Activated naive CD4-positive, alpha-beta T cell treated with anti-CD3 and anti-CD28 coated beads for 36 hours (primary cell): ENCODE results near the gene ENOX2. TPM values are rescaled to one million over a fixed set of nuclear protein-coding genes. Genes with fewer than 3 reads are reported as not detected.
"Not testable (repeated sequence)": the region's sequence is repeated elsewhere in the genome, so short reads cannot be mapped to it uniquely, and the experiment has no call there.

Experiments used
- CTCF ChIA-PET: fragments of 350-600 bp; sonication (Branson Sonifier 250); formaldehyde crosslinking; loops from one replicate; lab custom pipeline; 2021; ENCODE audit warnings: antibody characterized with exemption; lab: Charles Lee
- DNase-seq: peaks from one replicate; pipeline ENCODE4 v3.0.0-alpha.2; 2020
- H3K27ac Mint-ChIP-seq: one replicate; pipeline ENCODE4 v1.8.0; 2021; ENCODE audit warnings: mild to moderate bottlenecking, mixed read lengths
- H3K27me3 Mint-ChIP-seq: one replicate; pipeline ENCODE4 v1.8.0; 2021; ENCODE audit warnings: low read depth, mixed read lengths
- H3K36me3 Mint-ChIP-seq: one replicate; pipeline ENCODE4 v1.8.0; 2021; ENCODE audit warnings: low read depth, mixed read lengths
- H3K4me1 Mint-ChIP-seq: one replicate; pipeline ENCODE4 v1.8.0; 2021; ENCODE audit warnings: low read depth, mixed read lengths
- H3K4me3 Mint-ChIP-seq: one replicate; pipeline ENCODE4 v1.8.0; 2021; ENCODE audit warnings: mild to moderate bottlenecking, moderate library complexity, mixed read lengths
- H3K9me3 Mint-ChIP-seq: one replicate; pipeline ENCODE4 v1.8.0; 2021; ENCODE audit warnings: mixed read lengths
- intact Hi-C: fragments of 100-400 bp; cut with micrococcal nuclease; formaldehyde crosslinking; loops from one replicate; pipeline ENCODE4 v1.15.1; 2023
- total RNA-seq, 2 experiments: library from RNA; stranded (reverse); gene quantifications; one replicate each; pipeline ENCODE4 v1.2.3, GENCODE V29; 2021

Gene ENOX2
- total RNA-seq, result 1 to 10 TPM; 8.7 to 9.7 TPM

GRCh38 chrX:130902783-130903613 lies at the start of gene ENOX2:
TSS of gene ENOX2 (minus strand) at chrX:130903209. CDS start at chrX:130703216, 199,993 bp downstream.
- peaks cover 9% of the 10 kb centered on the region for H3K4me1 Mint-ChIP-seq
- peaks cover 5% of the 10 kb centered on the region for H3K36me3 Mint-ChIP-seq
- no peak within 1 kb of the TSS for H3K4me3 Mint-ChIP-seq
- no peaks in the 10 kb centered on the region for H3K9me3 Mint-ChIP-seq
- no peaks in the 10 kb centered on the region for H3K27me3 Mint-ChIP-seq
- intact Hi-C loops, result loop anchor here (1.0 to 10.0 kb wide), 9 partner anchors 46 to 918 kb away; partner anchors contain the start of genes BCORL1, RAB33A, RBMX2 and SLC25A14
- peak; percentile 84 for DNase-seq
- no peak within 1 kb of the TSS for H3K27ac Mint-ChIP-seq
- CTCF ChIA-PET, result interaction anchor here (1.8 kb wide), 1 partner anchor 14 kb away, joined by 5 read pairs; no protein-coding TSS in a partner anchor

- CTCF ChIA-PET, result no interaction called here
- intact Hi-C loops, result no loop called here
- no peak overlapping the region for H3K27ac Mint-ChIP-seq
Observed at GRCh38 chrX:130952266-130953043, 49.4 kb upstream of the ENOX2 start.

GRCh38 chrX:130944230-130944629 lies 41.2 kb upstream of the ENOX2 start:
- CTCF ChIA-PET, result interaction anchor here (0.6 to 1.5 kb wide), 2 partner anchors 254 to 369 kb away, joined by 3 to 5 read pairs; no protein-coding TSS in a partner anchor
- Mint-ChIP-seq H3K4me1 (no peaks in the 10 kb centered on the region), H3K27ac (no peak overlapping the region), H3K9me3 (peaks cover 2% of the 10 kb centered on the region), H3K27me3 (peaks cover 3% of the 10 kb centered on the region), H3K4me3 (no peak overlapping the region), H3K36me3 (no peaks in the 10 kb centered on the region)
- intact Hi-C loops, result no loop called here
- no peak for DNase-seq

More at GRCh38 chrX:130952266-130953043, 49.4 kb upstream of the ENOX2 start:
- Mint-ChIP-seq H3K4me1 (no peaks in the 10 kb centered on the region), H3K27me3 (peaks cover 2% of the 10 kb centered on the region), H3K9me3 (peaks cover 2% of the 10 kb centered on the region), H3K36me3 (no peaks in the 10 kb centered on the region), H3K4me3 (no peak overlapping the region)
- no peak for DNase-seq

- Mint-ChIP-seq H3K36me3 (no peaks in the 10 kb centered on the region), H3K9me3 (no peaks in the 10 kb centered on the region), H3K4me3 (no peak overlapping the region), H3K27me3 (no peaks in the 10 kb centered on the region), H3K27ac (no peak overlapping the region), H3K4me1 (no peaks in the 10 kb centered on the region)
- no peak for DNase-seq
- intact Hi-C loops, result no loop called here
- CTCF ChIA-PET, result no interaction called here
Observed at GRCh38 chrX:130937101-130937500, 34.1 kb upstream of the ENOX2 start.

GRCh38 chrX:130933358-130933757 lies 30.3 kb upstream of the ENOX2 start:
- intact Hi-C loops, result no loop called here
- Mint-ChIP-seq H3K27me3 (peaks cover under 1% of the 10 kb centered on the region), H3K9me3 (no peaks in the 10 kb centered on the region), H3K36me3 (no peaks in the 10 kb centered on the region), H3K27ac (no peak overlapping the region), H3K4me1 (no peaks in the 10 kb centered on the region), H3K4me3 (no peak overlapping the region)
- CTCF ChIA-PET, result no interaction called here
- no peak for DNase-seq

GRCh38 chrX:130920405-130920804 lies 17.4 kb upstream of the ENOX2 start:
- H3K9me3 Mint-ChIP-seq, intact Hi-C loops, DNase-seq, H3K27me3 Mint-ChIP-seq, CTCF ChIA-PET, H3K4me1 Mint-ChIP-seq, H3K27ac Mint-ChIP-seq, H3K36me3 Mint-ChIP-seq, H3K4me3 Mint-ChIP-seq: not testable (repeated sequence)

GRCh38 chrX:130919676-130920075 lies 16.7 kb upstream of the ENOX2 start:
- CTCF ChIA-PET, H3K4me3 Mint-ChIP-seq, DNase-seq, intact Hi-C loops, H3K36me3 Mint-ChIP-seq, H3K9me3 Mint-ChIP-seq, H3K27ac Mint-ChIP-seq, H3K27me3 Mint-ChIP-seq, H3K4me1 Mint-ChIP-seq: not testable (repeated sequence)

- H3K9me3 Mint-ChIP-seq, H3K27me3 Mint-ChIP-seq, intact Hi-C loops, H3K4me3 Mint-ChIP-seq, H3K27ac Mint-ChIP-seq, DNase-seq, H3K4me1 Mint-ChIP-seq, H3K36me3 Mint-ChIP-seq: not testable (repeated sequence)
- CTCF ChIA-PET, result interaction anchor here (5.7 kb wide), 1 partner anchor 378 kb away, joined by 42 read pairs; no protein-coding TSS in a partner anchor
Observed at GRCh38 chrX:130918498-130918897, 15.5 kb upstream of the ENOX2 start.

- intact Hi-C loops, result loop anchor here (1.0 kb wide), 4 partner anchors 341 to 587 kb away; no protein-coding TSS in a partner anchor
- no peak overlapping the region for H3K27ac Mint-ChIP-seq
- H3K36me3 Mint-ChIP-seq, result no peaks in the 10 kb centered on the region
- no peaks in the 10 kb centered on the region for H3K4me1 Mint-ChIP-seq
- H3K27me3 Mint-ChIP-seq, result no peaks in the 10 kb centered on the region
- CTCF ChIA-PET, result interaction anchor here (0.7 to 5.7 kb wide), 10 partner anchors 13 to 586 kb away, joined by 3 to 42 read pairs (median 4); no protein-coding TSS in a partner anchor
- DNase-seq, result peak; percentile 43
- H3K9me3 Mint-ChIP-seq, result no peaks in the 10 kb centered on the region
- no peak overlapping the region for H3K4me3 Mint-ChIP-seq
Observed at GRCh38 chrX:130916636-130917422, 13.8 kb upstream of the ENOX2 start.

GRCh38 chrX:130915302-130915701 lies 12.3 kb upstream of the ENOX2 start:
- DNase-seq, result no peak
- H3K27me3 Mint-ChIP-seq, result no peaks in the 10 kb centered on the region
- CTCF ChIA-PET, result interaction anchor here (0.6 to 5.7 kb wide), 3 partner anchors 340 to 726 kb away, joined by 3 to 42 read pairs (median 12); no protein-coding TSS in a partner anchor
- no peak overlapping the region for H3K4me3 Mint-ChIP-seq
- no peaks in the 10 kb centered on the region for H3K36me3 Mint-ChIP-seq
- H3K27ac Mint-ChIP-seq, result no peak overlapping the region
- intact Hi-C loops, result no loop called here
- no peaks in the 10 kb centered on the region for H3K9me3 Mint-ChIP-seq
- no peaks in the 10 kb centered on the region for H3K4me1 Mint-ChIP-seq

GRCh38 chrX:130909469-130910136 lies 6.6 kb upstream of the ENOX2 start:
- intact Hi-C loops, result loop anchor here (10.0 kb wide), 1 partner anchor 925 kb away; the partner anchor contains the start of gene BCORL1
- Mint-ChIP-seq H3K9me3 (no peaks in the 10 kb centered on the region), H3K27ac (no peak overlapping the region), H3K4me3 (no peak overlapping the region), H3K4me1 (no peaks in the 10 kb centered on the region), H3K36me3 (no peaks in the 10 kb centered on the region), H3K27me3 (no peaks in the 10 kb centered on the region)
- CTCF ChIA-PET, result no interaction called here
- no peak for DNase-seq
